ENCODE results near the gene ARHGEF4.

Gene ARHGEF4

DNA sequence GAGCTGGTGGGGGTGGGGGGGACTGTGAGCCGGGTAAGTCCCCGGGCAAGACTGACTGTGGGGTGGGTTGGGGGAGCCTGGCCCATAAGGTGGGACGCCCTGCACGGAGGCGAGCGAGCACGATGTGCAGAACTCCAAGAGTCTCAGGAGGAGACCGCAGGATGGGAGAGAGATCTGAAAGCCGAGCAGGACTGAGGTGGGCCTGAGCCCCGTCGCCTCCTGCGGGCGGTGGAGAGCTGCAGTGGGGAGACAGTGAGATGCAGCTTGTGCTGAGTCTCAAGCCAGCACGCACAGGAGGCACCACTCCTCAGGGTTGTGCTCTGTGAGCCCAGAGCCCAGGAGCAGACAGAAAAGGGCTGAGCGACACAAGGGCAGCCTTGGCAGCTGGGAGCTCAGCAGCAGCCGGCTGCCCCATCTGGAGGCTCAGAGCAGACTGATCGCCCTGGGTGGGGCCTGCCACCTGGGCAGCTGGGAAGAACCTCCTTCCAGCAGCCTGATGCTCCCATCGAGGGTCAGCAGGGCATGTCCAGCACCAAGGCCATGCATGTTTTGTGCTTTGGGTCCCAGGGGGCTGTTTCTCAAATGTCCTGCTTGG lies 15.9 kb downstream of the ARHGEF4 start:
- no peak for DNase-seq (ENCODE audit: low spot score)

DNA sequence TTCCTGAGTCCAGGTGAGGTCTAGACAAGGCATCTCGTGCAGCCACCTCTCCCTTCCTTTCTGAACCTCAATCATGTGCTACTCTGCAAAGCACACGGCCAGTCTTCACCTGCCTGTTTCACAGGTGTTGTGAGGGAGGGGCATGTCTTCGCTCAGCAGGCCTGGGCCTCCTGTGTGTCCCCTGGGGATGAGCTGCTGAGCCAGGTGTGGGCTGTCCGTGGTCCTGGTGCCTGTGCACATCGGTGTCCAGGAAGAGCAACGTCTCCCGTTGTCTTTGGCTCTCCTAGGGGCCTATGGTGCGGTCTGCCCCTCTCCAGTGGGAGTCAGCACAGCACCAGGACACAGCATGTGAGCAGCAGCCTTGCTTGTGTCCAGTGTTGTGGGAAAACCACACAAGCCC lies 16.7 kb downstream of the ARHGEF4 start:
- DNase-seq (ENCODE audit: low spot score): no peak

GRCh38 chr2:130854301-130854700 lies 17.6 kb downstream of the ARHGEF4 start:
- DNase-seq (ENCODE audit: low spot score): no peak

DNA sequence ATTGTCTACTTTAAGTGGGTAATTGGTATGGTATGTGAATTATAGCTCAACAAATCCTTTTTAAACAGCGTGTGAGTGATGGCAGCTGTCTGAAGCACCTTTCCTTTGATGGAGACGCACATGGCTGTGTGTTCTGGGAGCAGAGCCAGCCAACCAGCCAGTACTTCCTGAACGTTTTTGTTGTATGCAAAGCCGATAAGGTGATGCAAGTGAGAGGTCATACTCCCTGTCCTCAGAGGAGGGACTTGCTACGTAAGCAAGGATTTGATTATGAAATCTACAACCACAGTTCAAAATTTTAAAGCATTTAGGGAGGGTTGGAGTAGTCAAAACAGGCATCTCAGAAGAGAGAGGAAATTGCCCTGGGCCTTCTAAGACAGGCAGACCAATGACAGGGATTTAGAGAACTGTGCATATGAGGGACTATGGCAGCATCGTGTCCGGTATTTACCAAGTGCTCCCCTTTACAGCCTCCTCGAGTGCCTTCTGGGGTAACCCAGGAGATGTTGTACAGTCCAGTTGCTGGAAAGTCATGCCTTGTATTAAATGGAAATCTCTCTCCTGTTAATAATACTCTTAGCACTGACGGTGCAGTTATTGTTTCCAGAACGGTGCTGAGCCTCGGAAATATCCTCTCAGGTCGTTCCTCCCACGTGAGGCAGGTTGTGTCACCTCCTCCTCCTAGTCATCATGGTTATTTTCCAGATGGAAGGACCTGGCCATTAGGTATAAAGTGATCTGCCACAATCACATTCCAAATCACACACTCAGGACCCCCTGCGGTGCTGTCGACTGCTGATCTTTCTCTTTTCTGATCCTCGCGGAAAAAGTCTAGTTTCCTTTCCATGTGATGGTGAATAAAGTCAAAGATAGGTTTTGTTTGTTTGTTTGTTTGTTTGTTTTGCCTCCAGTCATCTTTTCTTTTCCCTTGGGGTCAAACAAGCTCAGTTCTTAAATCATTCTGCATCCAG lies 28.4 kb downstream of the ARHGEF4 start:
- DNase-seq (ENCODE audit: low spot score): peak; percentile 5

DNA sequence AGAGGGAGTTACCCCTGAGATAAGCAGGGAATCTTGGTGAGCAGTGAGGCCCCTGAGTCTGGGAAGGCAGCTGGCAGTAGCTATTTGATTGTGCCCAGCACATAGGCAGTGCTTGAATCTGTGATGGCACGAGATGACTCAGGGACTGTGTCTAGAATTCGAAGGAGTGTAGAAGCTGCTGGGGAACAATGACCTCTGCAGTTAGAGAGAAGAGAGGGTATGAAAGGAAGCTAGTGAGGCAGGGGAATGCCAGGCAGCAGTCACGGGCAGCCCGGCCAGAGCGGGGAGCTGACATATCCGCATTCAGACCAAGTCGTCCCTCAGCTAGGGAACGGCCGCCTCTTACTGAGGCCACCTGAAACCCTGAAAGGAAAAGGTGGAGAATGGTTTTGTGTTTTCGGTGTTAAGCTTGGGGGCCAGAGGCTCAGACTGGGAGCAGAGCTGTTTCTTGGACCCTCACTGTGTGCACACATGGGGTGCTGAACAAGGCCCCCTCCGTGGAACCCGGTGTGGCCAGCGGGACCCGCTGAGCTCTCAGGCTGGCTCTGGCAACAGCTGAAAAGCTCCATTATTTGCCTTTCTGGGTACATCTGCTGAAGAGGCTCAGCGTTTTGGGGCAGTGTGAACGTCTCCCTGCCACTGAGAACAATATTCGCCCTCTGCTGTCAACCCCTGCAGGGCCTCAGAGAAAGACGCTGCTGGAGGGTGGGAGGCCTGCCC lies 32.9 kb downstream of the ARHGEF4 start:
- DNase-seq (ENCODE audit: low spot score): no peak

DNA sequence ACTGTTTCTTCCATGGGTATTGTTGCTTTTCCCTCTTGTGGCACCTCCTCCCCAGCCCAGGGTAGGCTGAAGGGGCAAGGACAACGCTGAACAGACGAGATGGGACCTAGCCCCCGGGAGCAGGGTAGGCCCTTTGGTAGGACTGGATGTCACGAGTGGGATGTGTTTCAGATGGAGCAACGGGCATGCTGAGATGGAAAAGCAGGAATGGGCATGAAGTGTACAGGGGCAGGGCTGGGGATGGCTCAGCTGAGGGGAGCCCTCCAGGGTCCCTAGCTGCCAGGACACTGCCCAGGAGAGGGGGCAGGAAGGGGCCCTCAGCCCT lies 33.4 kb downstream of the ARHGEF4 start:
- DNase-seq (ENCODE audit: low spot score): no peak

GRCh38 chr2:130870779-130871178 lies 34.1 kb downstream of the ARHGEF4 start:
- DNase-seq (ENCODE audit: low spot score): no peak

DNA sequence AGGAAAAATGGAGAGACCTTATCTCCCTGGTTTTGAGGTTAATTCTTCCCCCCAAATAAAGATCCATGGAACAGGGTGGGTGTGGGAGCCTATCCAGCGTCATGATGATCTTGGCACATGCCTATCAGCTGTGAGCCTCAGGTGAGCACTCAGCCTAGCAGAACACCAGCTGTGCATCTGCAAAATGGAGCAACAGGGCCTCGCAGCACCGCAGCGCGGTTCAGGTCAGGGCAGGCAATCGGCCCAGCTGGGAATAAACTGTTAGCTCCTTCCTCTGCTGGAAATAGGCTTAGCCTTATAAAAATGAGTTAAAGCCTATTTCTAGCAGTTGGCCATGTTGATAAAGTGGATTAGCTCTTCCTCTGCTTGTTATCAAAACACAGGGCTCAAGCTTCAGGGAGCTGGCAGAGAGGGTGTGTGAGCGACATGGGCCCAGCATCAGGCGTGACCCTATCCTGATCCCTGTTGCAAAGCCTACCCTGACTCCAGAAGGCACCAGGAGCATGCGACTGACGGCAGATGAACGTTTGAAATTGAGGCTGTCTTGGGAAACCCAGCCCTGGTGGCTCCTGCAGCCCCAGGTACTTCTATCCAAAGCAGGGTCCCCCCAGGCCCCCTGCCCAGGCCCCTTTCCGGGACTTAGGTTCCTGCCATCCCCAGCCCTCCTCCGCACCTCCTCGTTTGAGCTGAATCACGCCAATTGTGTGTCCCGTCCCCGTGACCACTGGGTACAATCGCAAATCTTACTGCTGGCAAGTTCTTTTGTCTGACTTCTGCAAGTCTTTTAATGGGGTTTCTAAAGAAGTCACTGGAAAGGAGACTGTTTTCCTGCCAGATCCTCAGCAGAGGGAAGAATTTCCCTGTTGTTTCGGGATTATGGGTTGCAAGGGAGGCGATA lies 35.4 kb downstream of the ARHGEF4 start:
- DNase-seq (ENCODE audit: low spot score): no peak

GRCh38 chr2:130872741-130873125 lies 36.0 kb downstream of the ARHGEF4 start:
- DNase-seq (ENCODE audit: low spot score): no peak

DNA sequence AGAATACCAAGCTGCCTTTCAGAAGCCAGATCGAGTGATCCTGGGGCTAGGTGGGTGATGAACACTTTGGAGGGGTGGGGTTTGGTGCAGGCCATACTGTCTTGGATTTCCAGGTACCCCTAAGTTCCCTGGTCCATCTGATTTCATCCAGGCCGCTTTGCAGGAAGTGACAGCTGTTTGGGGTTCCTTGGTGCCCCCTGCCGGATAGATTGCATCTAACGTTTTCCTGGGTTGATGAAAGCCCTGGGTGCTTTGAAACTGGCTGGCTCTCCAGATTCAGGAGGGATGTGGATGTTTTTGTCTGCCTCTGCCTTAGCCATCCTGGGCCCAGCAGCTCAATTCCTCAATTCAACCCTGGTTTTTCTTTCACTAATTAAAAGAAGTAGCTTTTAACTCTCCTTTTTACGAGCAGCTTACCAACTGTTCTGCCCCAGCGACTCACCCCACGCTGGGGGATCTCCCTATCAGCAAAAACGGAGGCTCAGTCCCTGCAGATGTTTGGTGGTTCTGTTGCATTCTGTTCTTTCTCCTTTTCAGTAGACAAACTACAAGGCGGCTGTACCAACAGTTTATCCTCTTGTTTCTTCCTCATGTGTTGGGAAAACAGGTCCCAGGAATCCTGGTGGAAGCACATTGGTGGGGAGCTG lies 37.1 kb downstream of the ARHGEF4 start:
- DNase-seq (ENCODE audit: low spot score): peak; percentile 70

GRCh38 chr2:130874512-130874911 lies 37.8 kb downstream of the ARHGEF4 start:
- no peak for DNase-seq (ENCODE audit: low spot score)

DNA sequence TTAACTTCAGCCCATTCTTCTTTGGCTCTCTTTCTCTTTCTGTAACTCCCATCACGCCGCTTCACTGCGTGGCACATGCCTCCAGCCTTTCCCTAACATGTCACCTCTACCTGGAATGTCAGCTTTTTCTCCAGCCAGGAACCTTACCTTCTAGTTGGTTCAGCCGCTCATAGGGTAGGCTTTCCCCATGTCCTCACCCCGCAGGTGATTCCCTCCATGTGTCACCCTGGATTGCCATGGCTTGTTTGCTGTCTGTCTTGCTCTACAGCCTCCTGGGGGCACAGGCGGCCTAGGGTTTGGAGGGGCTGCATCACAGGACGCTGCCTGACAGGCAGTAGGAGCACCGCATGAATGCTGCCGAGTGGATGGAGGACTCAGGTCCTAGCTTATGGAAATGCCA lies 39.2 kb downstream of the ARHGEF4 start:
- no peak for DNase-seq (ENCODE audit: low spot score)

DNA sequence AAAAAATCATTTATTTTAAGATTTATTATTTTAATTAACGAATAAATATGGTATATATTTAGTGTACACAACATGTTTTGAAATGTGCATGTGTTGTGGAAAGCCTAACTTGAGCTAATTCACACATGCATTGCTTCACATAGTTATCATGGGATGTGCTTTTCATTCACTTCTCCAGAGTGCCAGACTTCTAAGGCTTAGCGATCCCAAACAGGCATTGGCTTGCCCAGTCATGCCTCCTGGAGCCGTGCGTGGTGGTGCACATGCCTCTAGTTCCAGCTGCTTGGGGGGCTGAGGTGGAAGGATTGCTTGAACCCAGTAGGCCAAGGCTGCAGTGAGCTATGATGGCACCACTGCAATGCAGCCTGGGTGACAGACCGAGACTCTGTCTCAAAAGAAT lies 40.5 kb downstream of the ARHGEF4 start:
- no peak for DNase-seq (ENCODE audit: low spot score)

GRCh38 chr2:130878316-130878715 lies 41.6 kb downstream of the ARHGEF4 start:
- DNase-seq (ENCODE audit: low spot score): no peak

DNA sequence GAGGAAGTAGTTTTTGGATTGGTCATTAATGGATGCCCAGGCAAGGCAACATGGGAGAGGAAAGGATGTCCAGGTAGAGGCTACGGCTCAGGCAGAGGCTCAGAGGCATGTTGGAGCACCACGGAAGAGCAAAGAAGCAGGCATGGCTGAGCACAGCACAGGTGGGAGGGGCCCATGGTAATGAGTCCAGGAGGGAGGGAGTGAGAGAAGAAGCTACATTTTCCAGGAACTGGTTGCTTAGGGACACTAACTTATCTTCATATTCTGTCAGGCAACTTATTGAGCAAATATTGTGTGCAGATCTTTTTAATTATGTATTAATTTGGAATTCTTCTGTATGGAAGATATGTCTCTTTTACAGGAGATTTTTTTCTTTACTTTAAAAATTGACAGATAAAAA lies 42.2 kb downstream of the ARHGEF4 start:
- no peak for DNase-seq (ENCODE audit: low spot score)

- no peak for DNase-seq (ENCODE audit: low spot score)
Measured at GRCh38 chr2:130882111-130882690, 45.5 kb downstream of the ARHGEF4 start.

GRCh38 chr2:130882991-130883390 lies 46.3 kb downstream of the ARHGEF4 start:
- DNase-seq (ENCODE audit: low spot score): no peak

GRCh38 chr2:130883496-130883895 lies 46.8 kb downstream of the ARHGEF4 start:
- DNase-seq (ENCODE audit: low spot score): no peak

- no peak for DNase-seq (ENCODE audit: low spot score)
Measured at GRCh38 chr2:130884013-130884412, 47.3 kb downstream of the ARHGEF4 start.

GRCh38 chr2:130884503-130884902 lies 47.8 kb downstream of the ARHGEF4 start:
- DNase-seq (ENCODE audit: low spot score): no peak

DNA sequence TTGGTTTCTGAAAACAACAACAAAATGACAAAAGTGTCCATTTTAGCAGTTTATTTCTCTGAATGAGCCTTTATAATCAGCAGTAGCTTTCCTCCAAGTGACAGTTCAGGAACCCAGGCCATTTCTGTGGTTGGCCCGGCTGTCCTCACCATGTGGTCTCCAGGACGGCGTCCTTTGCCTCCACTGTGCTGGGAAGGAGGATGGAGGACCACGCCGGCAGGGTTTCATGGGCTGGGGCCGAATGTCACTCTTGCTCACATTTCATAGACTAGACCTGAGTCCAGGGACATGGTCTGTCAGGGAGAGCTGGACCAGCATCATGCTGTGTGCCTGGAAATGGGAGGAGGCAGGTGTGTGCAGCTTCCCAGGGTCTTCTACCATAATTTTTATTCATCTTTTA lies 50.9 kb downstream of the ARHGEF4 start:
- DNase-seq (ENCODE audit: low spot score): no peak
